ENCODE measurements around the gene VEGFC. TPM values are rescaled to one million over a fixed set of nuclear protein-coding genes. Genes with fewer than 3 reads are reported as not detected.

Gene VEGFC
- total RNA-seq, 1 donor from 2014 or later, result 0.11 TPM

DNA sequence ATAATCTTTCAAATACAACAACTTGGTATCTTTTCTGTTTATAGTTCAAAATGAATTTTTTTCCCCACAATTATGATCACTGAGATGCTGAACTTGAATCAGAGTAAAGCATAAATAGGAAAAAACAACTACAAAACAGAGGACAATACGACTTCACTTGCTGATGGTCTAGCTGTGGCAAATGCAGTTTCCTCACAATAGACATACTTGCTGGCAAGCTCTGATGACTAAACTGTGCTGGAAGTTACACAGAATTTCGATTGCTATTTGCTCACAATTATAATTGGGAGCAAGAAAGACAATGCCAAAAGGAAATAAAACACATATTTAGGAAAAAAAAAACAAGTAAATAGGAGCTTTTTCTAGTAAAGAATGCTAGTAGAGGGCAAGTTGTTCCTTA lies 14.7 kb downstream of the VEGFC start:
- Mint-ChIP-seq H3K9me3 (no peaks in the 10 kb centered on the region), H3K27me3 (ENCODE audit: low read depth) (peaks cover 2% of the 10 kb centered on the region), H3K36me3 (ENCODE audit: low read depth) (no peaks in the 10 kb centered on the region), H3K4me3 (ENCODE audit: low read depth) (no peak overlapping the region), H3K4me1 (ENCODE audit: low read depth) (no peaks in the 10 kb centered on the region), H3K27ac (no peak overlapping the region)
- no peak for DNase-seq (ENCODE audit: low spot score)
- intact Hi-C loops (cut with micrococcal nuclease), result no loop called here

DNA sequence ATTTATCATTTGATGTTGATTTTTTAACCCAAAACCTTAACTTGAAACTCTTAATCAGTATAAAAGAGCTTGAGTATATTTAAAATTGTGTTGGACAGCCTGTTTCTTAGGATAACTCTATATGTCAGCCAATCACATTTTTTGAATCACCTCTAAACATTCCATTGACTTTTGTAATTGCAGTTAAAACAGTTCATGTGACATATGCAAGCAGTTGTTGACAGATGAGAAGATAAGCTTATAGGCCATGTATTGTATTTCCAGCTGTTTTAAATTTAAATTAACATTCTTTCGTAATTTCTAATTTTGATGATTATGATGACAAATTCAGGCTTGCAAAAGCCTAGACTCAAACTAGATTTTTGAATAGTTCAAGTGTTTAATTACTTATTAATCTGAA lies 17.4 kb downstream of the VEGFC start:
- H3K36me3 Mint-ChIP-seq (ENCODE audit: low read depth), result no peaks in the 10 kb centered on the region
- H3K27me3 Mint-ChIP-seq (ENCODE audit: low read depth), result no peaks in the 10 kb centered on the region
- intact Hi-C loops (cut with micrococcal nuclease), result no loop called here
- DNase-seq (ENCODE audit: low spot score), result no peak
- H3K27ac Mint-ChIP-seq, result no peak overlapping the region
- H3K4me1 Mint-ChIP-seq (ENCODE audit: low read depth), result no peaks in the 10 kb centered on the region
- H3K4me3 Mint-ChIP-seq (ENCODE audit: low read depth), result no peak overlapping the region
- no peaks in the 10 kb centered on the region for H3K9me3 Mint-ChIP-seq

DNA sequence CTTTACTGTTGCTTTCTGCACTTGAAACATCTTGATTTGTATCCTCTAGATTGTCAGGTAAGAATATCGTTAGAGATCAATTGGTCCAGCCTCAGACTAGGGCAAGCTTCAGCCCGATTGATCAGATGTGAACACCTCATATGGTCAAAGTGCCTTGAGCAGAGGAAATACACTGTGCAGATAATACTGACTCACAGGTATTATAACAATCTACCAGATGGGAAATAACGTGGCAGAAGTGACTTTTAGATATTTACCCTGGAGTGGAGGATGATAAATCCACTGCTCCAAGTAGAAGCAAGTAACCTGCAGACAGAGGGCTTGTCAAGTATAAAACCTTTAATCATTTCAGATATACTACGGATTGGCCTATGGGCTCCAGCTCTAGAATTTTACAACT lies 17.9 kb downstream of the VEGFC start:
- no peak overlapping the region for H3K27ac Mint-ChIP-seq
- H3K36me3 Mint-ChIP-seq (ENCODE audit: low read depth), result no peaks in the 10 kb centered on the region
- no peaks in the 10 kb centered on the region for H3K4me1 Mint-ChIP-seq (ENCODE audit: low read depth)
- DNase-seq (ENCODE audit: low spot score), result no peak
- no peaks in the 10 kb centered on the region for H3K27me3 Mint-ChIP-seq (ENCODE audit: low read depth)
- no peaks in the 10 kb centered on the region for H3K9me3 Mint-ChIP-seq
- intact Hi-C loops (cut with micrococcal nuclease), result no loop called here
- no peak overlapping the region for H3K4me3 Mint-ChIP-seq (ENCODE audit: low read depth)

DNA sequence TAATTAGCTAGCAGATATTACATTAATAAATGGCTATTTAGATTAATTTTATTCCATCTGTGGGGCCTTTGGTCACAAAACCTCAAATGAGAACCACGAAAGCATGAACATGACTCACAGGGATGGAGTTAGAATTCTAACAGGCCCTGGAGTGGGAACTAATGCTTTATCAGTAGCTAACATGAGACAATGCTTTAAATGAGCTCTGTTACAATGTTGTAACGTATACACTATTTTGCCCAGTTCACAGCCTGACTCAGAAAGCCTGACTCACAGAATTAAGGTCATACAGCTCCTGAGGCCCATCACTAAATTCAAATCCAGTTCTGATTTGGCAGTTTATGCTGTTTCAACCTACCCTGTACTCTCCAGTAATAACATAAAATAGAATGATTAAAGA lies 23.2 kb downstream of the VEGFC start:
- no peak overlapping the region for H3K27ac Mint-ChIP-seq
- no peaks in the 10 kb centered on the region for H3K9me3 Mint-ChIP-seq
- intact Hi-C loops (cut with micrococcal nuclease), result no loop called here
- H3K4me1 Mint-ChIP-seq (ENCODE audit: low read depth), result no peaks in the 10 kb centered on the region
- DNase-seq (ENCODE audit: low spot score), result no peak
- no peaks in the 10 kb centered on the region for H3K27me3 Mint-ChIP-seq (ENCODE audit: low read depth)
- no peak overlapping the region for H3K4me3 Mint-ChIP-seq (ENCODE audit: low read depth)
- H3K36me3 Mint-ChIP-seq (ENCODE audit: low read depth), result no peaks in the 10 kb centered on the region

DNA sequence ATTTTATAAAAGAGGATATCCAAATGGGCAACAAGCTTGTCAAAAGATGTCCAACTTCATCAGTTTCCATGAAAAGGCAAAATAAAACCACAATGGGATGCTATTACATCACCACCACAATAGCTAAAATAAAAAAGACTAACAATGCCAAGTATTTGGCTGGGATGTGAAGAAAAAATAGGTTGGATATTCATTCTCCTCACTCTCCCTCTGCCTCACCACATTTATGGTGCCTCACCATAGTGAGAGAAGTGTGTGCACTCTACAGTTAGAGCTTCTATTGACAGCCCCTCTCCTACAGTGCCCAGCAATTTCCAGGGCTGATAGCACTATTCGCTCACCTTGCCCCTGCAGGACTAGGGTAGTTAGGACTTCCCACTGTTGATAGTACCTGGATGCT lies 25.5 kb downstream of the VEGFC start:
- intact Hi-C loops (cut with micrococcal nuclease), result no loop called here
- no peak overlapping the region for H3K27ac Mint-ChIP-seq
- H3K4me1 Mint-ChIP-seq (ENCODE audit: low read depth), result no peaks in the 10 kb centered on the region
- no peak for DNase-seq (ENCODE audit: low spot score)
- no peaks in the 10 kb centered on the region for H3K9me3 Mint-ChIP-seq
- H3K27me3 Mint-ChIP-seq (ENCODE audit: low read depth), result no peaks in the 10 kb centered on the region
- no peak overlapping the region for H3K4me3 Mint-ChIP-seq (ENCODE audit: low read depth)
- H3K36me3 Mint-ChIP-seq (ENCODE audit: low read depth), result no peaks in the 10 kb centered on the region

DNA sequence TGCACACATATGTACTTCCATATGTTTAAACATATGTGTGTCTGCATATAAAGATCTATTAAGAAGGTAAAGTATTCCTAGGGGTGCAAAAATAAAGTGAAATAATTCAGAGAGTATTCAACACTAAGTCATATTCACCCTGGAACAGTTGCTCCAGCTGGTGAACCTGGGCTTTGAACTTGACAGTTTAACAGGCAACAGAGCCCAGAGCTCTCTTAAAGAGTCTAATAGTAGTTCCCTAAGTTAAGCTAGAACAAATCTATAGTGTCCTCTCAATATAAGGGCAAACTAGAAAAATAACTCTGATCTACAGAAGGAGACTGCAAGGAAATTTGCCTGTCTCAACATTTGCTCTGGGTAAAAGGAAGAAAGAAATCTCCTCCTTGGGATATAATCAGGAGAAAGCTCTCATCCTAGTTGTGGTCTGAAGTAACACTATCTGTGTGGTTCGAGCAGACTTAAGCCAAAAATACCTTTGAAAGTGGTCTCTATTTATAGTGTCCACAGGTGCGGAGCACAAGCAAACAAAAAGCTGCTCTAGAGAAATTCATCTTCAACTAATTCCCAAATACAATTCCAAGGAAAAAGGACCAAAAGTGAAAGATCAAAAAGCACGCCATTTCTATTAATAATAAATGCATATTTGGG lies 29.9 kb downstream of the VEGFC start:
- intact Hi-C loops (cut with micrococcal nuclease), result no loop called here
- DNase-seq (ENCODE audit: low spot score), result no peak
- Mint-ChIP-seq H3K27ac (no peak overlapping the region), H3K9me3 (no peaks in the 10 kb centered on the region), H3K27me3 (ENCODE audit: low read depth) (no peaks in the 10 kb centered on the region), H3K4me3 (ENCODE audit: low read depth) (no peak overlapping the region), H3K36me3 (ENCODE audit: low read depth) (no peaks in the 10 kb centered on the region), H3K4me1 (ENCODE audit: low read depth) (no peaks in the 10 kb centered on the region)

DNA sequence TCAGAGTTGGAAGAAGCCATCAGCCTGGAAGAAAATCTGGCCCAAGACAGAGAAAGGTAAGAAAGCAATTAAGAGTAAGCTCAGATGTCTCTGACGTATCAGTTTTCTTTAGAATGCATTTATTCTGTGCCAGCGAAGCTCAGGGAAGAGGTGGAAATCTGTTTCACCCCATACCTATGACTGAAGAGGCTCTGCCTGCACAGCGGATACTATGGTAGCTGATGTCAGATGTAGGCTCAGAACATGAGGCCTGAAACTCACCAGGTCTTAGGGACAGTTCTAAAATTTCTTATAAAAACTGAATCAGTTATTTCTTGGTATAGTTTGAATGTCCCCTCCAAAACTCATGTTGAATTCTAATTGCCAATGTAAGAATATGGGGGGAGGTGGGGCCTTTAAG lies 30.9 kb downstream of the VEGFC start:
- Mint-ChIP-seq H3K4me3 (ENCODE audit: low read depth) (no peak overlapping the region), H3K27me3 (ENCODE audit: low read depth) (no peaks in the 10 kb centered on the region), H3K4me1 (ENCODE audit: low read depth) (no peaks in the 10 kb centered on the region), H3K36me3 (ENCODE audit: low read depth) (no peaks in the 10 kb centered on the region), H3K9me3 (no peaks in the 10 kb centered on the region), H3K27ac (no peak overlapping the region)
- intact Hi-C loops (cut with micrococcal nuclease), result no loop called here
- no peak for DNase-seq (ENCODE audit: low spot score)

DNA sequence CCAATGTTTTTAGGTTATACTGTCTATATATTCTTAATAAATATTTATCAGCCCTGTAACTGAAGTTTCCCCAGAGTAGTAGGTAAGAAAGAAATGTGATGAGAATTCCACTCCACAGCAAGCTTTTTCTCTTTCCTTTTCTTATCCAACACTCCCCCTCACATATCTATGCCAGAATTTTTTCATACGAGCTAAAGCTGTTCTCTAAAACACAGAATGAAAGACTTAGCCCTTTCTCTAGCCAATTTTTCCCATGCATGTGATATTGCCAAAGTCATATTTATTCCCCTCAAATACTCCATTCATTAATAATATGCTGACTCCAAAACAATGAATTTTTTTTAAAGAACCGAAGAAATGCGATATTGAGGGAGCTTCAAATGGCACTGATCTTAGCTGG lies 32.3 kb downstream of the VEGFC start:
- Mint-ChIP-seq H3K27me3 (ENCODE audit: low read depth) (no peaks in the 10 kb centered on the region), H3K4me3 (ENCODE audit: low read depth) (no peak overlapping the region), H3K4me1 (ENCODE audit: low read depth) (no peaks in the 10 kb centered on the region), H3K36me3 (ENCODE audit: low read depth) (no peaks in the 10 kb centered on the region), H3K27ac (no peak overlapping the region), H3K9me3 (no peaks in the 10 kb centered on the region)
- intact Hi-C loops (cut with micrococcal nuclease), result no loop called here
- no peak for DNase-seq (ENCODE audit: low spot score)

DNA sequence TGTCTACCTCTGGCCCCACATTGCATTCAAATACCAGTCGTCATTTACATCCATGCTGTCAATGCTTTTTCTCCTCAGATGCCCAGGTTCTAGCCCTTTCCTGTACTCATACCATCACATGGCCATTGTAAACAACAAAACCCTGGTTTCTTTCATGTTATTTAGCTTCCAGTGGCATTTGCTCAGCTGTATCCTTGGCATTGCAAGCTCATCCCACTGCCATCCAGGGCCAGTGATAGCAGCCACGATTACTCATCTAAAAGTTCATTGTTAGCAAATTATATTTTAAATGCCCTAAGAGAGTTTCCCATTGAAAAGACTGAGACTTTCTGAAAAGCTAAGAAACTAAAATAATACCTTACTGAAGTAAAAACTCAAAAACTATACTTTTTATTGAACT lies 34.0 kb downstream of the VEGFC start:
- intact Hi-C loops (cut with micrococcal nuclease), result no loop called here
- no peaks in the 10 kb centered on the region for H3K27me3 Mint-ChIP-seq (ENCODE audit: low read depth)
- no peaks in the 10 kb centered on the region for H3K9me3 Mint-ChIP-seq
- no peaks in the 10 kb centered on the region for H3K36me3 Mint-ChIP-seq (ENCODE audit: low read depth)
- H3K4me1 Mint-ChIP-seq (ENCODE audit: low read depth), result no peaks in the 10 kb centered on the region
- H3K27ac Mint-ChIP-seq, result no peak overlapping the region
- H3K4me3 Mint-ChIP-seq (ENCODE audit: low read depth), result no peak overlapping the region
- DNase-seq (ENCODE audit: low spot score), result no peak

DNA sequence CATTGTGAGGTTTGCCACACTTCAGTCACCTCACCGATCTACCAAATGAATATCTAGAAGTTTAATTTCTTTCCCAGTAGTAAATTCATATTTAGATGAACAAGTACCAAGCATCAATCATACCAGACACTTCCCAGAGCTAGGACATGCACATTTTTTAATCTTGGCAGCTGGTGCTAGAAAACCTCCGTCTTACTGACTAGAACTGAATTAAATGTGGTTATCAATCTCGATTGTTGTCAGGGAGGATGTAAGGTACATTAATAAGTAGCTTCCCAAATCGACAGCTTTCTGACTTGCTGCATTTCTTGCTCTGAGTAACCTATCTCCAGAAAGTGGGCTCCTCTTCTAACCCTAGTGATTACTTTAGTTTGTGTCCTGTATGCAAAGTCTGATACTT lies 34.4 kb downstream of the VEGFC start:
- no peak overlapping the region for H3K4me3 Mint-ChIP-seq (ENCODE audit: low read depth)

DNA sequence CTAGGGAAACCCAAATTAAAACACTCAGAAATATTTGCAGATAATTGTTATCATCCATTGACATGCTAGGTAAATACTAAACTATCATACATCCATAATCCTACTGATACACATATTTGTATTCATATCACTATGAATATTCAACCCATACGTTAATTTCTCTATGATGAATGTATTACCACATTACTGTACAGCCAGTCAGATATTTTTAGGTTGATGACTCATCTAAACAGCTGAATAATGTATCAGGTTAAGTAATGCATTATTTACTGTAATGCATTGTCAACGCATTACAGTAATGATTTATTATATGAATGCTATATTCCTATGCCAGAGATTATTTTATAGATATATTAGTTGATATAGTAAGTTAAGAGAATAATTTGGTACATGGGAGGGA lies 37.1 kb downstream of the VEGFC start:
- Mint-ChIP-seq H3K9me3 (no peaks in the 10 kb centered on the region), H3K36me3 (ENCODE audit: low read depth) (no peaks in the 10 kb centered on the region)

More for the DNA sequence above, 34.4 kb downstream of the VEGFC start:
- intact Hi-C loops (cut with micrococcal nuclease), result no loop called here
- DNase-seq (ENCODE audit: low spot score), result no peak
- no peaks in the 10 kb centered on the region for H3K36me3 Mint-ChIP-seq (ENCODE audit: low read depth)
- no peak overlapping the region for H3K27ac Mint-ChIP-seq
- no peaks in the 10 kb centered on the region for H3K4me1 Mint-ChIP-seq (ENCODE audit: low read depth)
- H3K27me3 Mint-ChIP-seq (ENCODE audit: low read depth), result no peaks in the 10 kb centered on the region
- no peaks in the 10 kb centered on the region for H3K9me3 Mint-ChIP-seq

DNA sequence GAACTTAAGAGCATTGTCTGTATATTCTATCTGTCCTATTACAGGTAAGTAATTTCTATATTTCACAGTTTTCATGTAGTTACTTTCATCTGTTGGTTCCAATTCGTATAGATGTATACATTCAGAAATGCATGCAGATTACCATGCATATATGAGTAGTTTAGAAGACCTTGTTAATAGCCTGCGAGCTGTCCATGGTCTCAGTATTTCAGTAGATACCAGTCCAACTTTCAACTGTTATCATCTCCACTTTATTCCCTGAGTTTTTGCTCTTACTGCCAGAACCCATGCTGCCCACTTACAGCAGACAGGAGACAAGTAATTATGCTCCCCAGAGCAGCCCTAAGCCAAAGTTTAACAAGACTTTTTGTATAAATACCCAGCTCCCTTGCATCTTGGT lies 37.7 kb downstream of the VEGFC start:
- Mint-ChIP-seq H3K36me3 (ENCODE audit: low read depth) (no peaks in the 10 kb centered on the region), H3K27ac (no peak overlapping the region), H3K27me3 (ENCODE audit: low read depth) (no peaks in the 10 kb centered on the region), H3K9me3 (no peaks in the 10 kb centered on the region), H3K4me3 (ENCODE audit: low read depth) (no peak overlapping the region), H3K4me1 (ENCODE audit: low read depth) (no peaks in the 10 kb centered on the region)
- no peak for DNase-seq (ENCODE audit: low spot score)
- intact Hi-C loops (cut with micrococcal nuclease), result no loop called here

More for the DNA sequence above, 37.1 kb downstream of the VEGFC start:
- H3K4me1 Mint-ChIP-seq (ENCODE audit: low read depth), result no peaks in the 10 kb centered on the region
- H3K27ac Mint-ChIP-seq, result no peak overlapping the region
- no peak overlapping the region for H3K4me3 Mint-ChIP-seq (ENCODE audit: low read depth)
- DNase-seq (ENCODE audit: low spot score), result no peak
- no peaks in the 10 kb centered on the region for H3K27me3 Mint-ChIP-seq (ENCODE audit: low read depth)
- intact Hi-C loops (cut with micrococcal nuclease), result no loop called here

DNA sequence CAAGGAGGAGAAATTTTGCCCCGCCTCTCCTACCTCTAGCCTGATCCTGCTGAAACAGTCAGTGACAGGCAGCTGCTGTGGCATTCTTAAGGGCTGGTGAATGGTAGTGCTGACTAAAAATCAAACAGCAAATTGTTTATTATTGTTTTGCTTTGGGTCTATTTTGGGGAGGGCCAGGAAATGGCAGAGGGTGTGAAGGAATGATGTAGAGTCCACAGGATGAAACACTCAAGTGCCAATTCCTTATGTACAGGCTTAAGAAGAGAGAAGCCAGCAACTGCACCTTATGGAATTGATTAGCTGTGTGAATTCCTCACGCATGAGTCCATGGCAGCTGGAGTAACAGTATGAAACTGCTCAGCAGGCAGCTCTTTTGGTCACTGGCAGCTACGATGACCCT lies 39.7 kb downstream of the VEGFC start:
- Mint-ChIP-seq H3K4me3 (ENCODE audit: low read depth) (no peak overlapping the region), H3K27me3 (ENCODE audit: low read depth) (no peaks in the 10 kb centered on the region)
- intact Hi-C loops (cut with micrococcal nuclease), result no loop called here

DNA sequence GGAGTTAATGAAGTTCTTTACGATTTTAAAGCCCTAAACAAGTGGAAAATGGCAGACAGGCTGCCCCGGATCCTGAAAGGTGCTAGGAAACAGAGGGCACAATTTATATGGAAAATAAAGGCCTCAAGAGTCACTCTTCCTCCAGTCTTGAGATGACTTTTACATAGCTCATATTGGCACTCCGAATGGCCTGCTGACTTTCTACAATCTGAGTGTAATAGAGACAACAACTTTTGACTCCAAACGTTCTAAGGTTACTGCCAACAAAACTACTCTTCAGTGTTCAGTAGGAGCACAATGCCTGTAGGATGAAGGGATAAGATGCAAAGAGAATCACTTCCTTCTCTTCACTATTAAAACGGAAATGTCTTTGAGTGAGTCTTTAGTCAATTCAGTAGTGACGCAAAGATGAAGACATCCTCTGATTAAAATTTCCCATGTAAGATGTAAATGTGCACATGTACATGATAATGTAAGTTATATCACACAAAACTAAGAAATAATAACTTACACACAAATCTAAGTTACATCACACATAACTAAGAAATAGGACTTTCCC lies 40.5 kb downstream of the VEGFC start:
- no peaks in the 10 kb centered on the region for H3K36me3 Mint-ChIP-seq (ENCODE audit: low read depth)
- no peaks in the 10 kb centered on the region for H3K4me1 Mint-ChIP-seq (ENCODE audit: low read depth)
- intact Hi-C loops (cut with micrococcal nuclease), result no loop called here
- no peak for DNase-seq (ENCODE audit: low spot score)
- H3K27ac Mint-ChIP-seq, result no peak overlapping the region
- no peaks in the 10 kb centered on the region for H3K9me3 Mint-ChIP-seq
- H3K4me3 Mint-ChIP-seq (ENCODE audit: low read depth), result no peak overlapping the region
- no peaks in the 10 kb centered on the region for H3K27me3 Mint-ChIP-seq (ENCODE audit: low read depth)

More for the DNA sequence above, 39.7 kb downstream of the VEGFC start:
- H3K36me3 Mint-ChIP-seq (ENCODE audit: low read depth), result no peaks in the 10 kb centered on the region
- H3K4me1 Mint-ChIP-seq (ENCODE audit: low read depth), result no peaks in the 10 kb centered on the region
- H3K9me3 Mint-ChIP-seq, result no peaks in the 10 kb centered on the region
- no peak for DNase-seq (ENCODE audit: low spot score)
- no peak overlapping the region for H3K27ac Mint-ChIP-seq
